Activated naive CD4-positive, alpha-beta T cell treated with anti-CD3 and anti-CD28 coated beads, Interleukin-2, amount 50 U/mL, for 24 hours (primary cell): ENCODE measurements around the gene STPG4.

Source experiments
- H3K27ac Mint-ChIP-seq: one replicate; pipeline ENCODE4 v1.8.0; 2021; ENCODE audit warnings: mild to moderate bottlenecking, mixed read lengths
- H3K27me3 Mint-ChIP-seq: one replicate; pipeline ENCODE4 v1.8.0; 2021; ENCODE audit warnings: mixed read lengths
- H3K36me3 Mint-ChIP-seq: one replicate; pipeline ENCODE4 v1.8.0; 2021; ENCODE audit warnings: mixed read lengths
- H3K4me1 Mint-ChIP-seq: one replicate; pipeline ENCODE4 v1.8.0; 2021; ENCODE audit warnings: mixed read lengths
- H3K4me3 Mint-ChIP-seq: one replicate; pipeline ENCODE4 v1.8.0; 2021; ENCODE audit warnings: mild to moderate bottlenecking, mixed read lengths
- H3K9me3 Mint-ChIP-seq: one replicate; pipeline ENCODE4 v1.8.0; 2021; ENCODE audit warnings: mixed read lengths

STPG4 gene

GRCh38 chr2:47091118-47091517 is 64.0 kb downstream of the STPG4 start:
- H3K4me3 Mint-ChIP-seq = no peak overlapping the region
- H3K4me1 Mint-ChIP-seq = peaks cover 7% of the 10 kb centered on the region
- H3K36me3 Mint-ChIP-seq = no peaks in the 10 kb centered on the region
- no peaks in the 10 kb centered on the region for H3K27me3 Mint-ChIP-seq
- no peaks in the 10 kb centered on the region for H3K9me3 Mint-ChIP-seq
- H3K27ac Mint-ChIP-seq = no peak overlapping the region

- H3K27me3 Mint-ChIP-seq = no peaks in the 10 kb centered on the region
- H3K4me1 Mint-ChIP-seq = peaks cover 19% of the 10 kb centered on the region
- no peak overlapping the region for H3K27ac Mint-ChIP-seq
- no peak overlapping the region for H3K4me3 Mint-ChIP-seq
- H3K36me3 Mint-ChIP-seq = no peaks in the 10 kb centered on the region
- H3K9me3 Mint-ChIP-seq = no peaks in the 10 kb centered on the region
Measured at GRCh38 chr2:47089083-47089464, 66.0 kb downstream of the STPG4 start.

DNA sequence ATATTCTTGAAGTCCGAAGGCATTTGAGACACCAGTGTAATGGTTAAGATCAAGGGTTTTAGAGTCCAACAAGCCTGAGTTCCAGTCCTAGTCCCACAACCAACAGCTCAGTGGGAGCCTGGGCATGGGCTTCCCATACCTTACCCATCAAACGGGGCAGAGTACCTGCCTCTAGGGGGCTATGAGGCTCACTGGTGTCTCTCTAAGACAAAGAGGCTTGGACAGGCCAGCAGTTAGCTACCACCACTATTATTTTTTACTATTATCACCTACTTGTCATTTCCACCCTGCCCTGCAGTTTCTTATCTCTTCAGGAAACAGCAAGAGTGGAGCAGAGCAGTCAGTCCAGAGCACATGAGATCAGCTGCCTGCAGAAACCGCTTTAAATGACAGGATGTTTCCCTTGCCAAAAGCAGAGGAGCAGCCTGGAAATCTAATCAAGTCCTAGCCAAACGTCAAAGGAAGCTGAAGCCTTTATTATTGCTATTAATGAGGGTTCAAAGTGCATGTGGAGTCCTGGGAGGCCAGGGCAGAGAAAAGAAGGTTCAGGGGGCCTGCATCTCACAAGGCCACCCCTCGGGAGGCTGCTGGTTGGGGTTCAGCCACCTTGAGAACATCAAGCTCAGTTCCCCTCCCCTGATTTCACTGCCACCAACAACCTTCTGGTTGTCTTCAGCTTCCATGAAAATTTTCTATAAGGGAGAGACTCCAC is 66.6 kb downstream of the STPG4 start:
- no peaks in the 10 kb centered on the region for H3K36me3 Mint-ChIP-seq
- H3K4me3 Mint-ChIP-seq = no peak overlapping the region

GRCh38 chr2:47087051-47087450 is 68.1 kb downstream of the STPG4 start:
- no peaks in the 10 kb centered on the region for H3K9me3 Mint-ChIP-seq
- no peaks in the 10 kb centered on the region for H3K36me3 Mint-ChIP-seq
- no peaks in the 10 kb centered on the region for H3K27me3 Mint-ChIP-seq
- H3K27ac Mint-ChIP-seq = no peak overlapping the region
- H3K4me3 Mint-ChIP-seq = no peak overlapping the region
- H3K4me1 Mint-ChIP-seq = peaks cover 20% of the 10 kb centered on the region

More for the DNA sequence above, 66.6 kb downstream of the STPG4 start:
- peaks cover 20% of the 10 kb centered on the region for H3K4me1 Mint-ChIP-seq
- H3K27me3 Mint-ChIP-seq = no peaks in the 10 kb centered on the region
- H3K27ac Mint-ChIP-seq = no peak overlapping the region
- no peaks in the 10 kb centered on the region for H3K9me3 Mint-ChIP-seq

GRCh38 chr2:47086571-47086970 is 68.5 kb downstream of the STPG4 start:
- Mint-ChIP-seq H3K4me3 (peak overlapping the region; percentile 83), H3K27ac (peak overlapping the region; percentile 85), H3K9me3 (no peaks in the 10 kb centered on the region), H3K4me1 (peaks cover 20% of the 10 kb centered on the region), H3K27me3 (no peaks in the 10 kb centered on the region), H3K36me3 (no peaks in the 10 kb centered on the region)

GRCh38 chr2:47086054-47086471 is 69.0 kb downstream of the STPG4 start:
- H3K36me3 Mint-ChIP-seq = no peaks in the 10 kb centered on the region
- H3K4me1 Mint-ChIP-seq = peaks cover 20% of the 10 kb centered on the region
- peak overlapping the region; percentile 83 for H3K4me3 Mint-ChIP-seq
- peak overlapping the region; percentile 85 for H3K27ac Mint-ChIP-seq
- no peaks in the 10 kb centered on the region for H3K9me3 Mint-ChIP-seq
- no peaks in the 10 kb centered on the region for H3K27me3 Mint-ChIP-seq

GRCh38 chr2:47083886-47084687 is 71.0 kb downstream of the STPG4 start:
- peak overlapping the region; percentile 98 for H3K27ac Mint-ChIP-seq
- no peaks in the 10 kb centered on the region for H3K27me3 Mint-ChIP-seq
- no peaks in the 10 kb centered on the region for H3K9me3 Mint-ChIP-seq
- H3K4me3 Mint-ChIP-seq = peak overlapping the region; percentile 73
- H3K36me3 Mint-ChIP-seq = no peaks in the 10 kb centered on the region
- peaks cover 24% of the 10 kb centered on the region for H3K4me1 Mint-ChIP-seq

- no peaks in the 10 kb centered on the region for H3K36me3 Mint-ChIP-seq
- no peaks in the 10 kb centered on the region for H3K9me3 Mint-ChIP-seq
- peaks cover 24% of the 10 kb centered on the region for H3K4me1 Mint-ChIP-seq
- no peaks in the 10 kb centered on the region for H3K27me3 Mint-ChIP-seq
- H3K27ac Mint-ChIP-seq = no peak overlapping the region
- H3K4me3 Mint-ChIP-seq = no peak overlapping the region
Measured at GRCh38 chr2:47083485-47083884, 71.6 kb downstream of the STPG4 start.

- no peak overlapping the region for H3K27ac Mint-ChIP-seq
- no peaks in the 10 kb centered on the region for H3K9me3 Mint-ChIP-seq
- no peaks in the 10 kb centered on the region for H3K27me3 Mint-ChIP-seq
- H3K4me1 Mint-ChIP-seq = peaks cover 24% of the 10 kb centered on the region
- no peak overlapping the region for H3K4me3 Mint-ChIP-seq
- H3K36me3 Mint-ChIP-seq = no peaks in the 10 kb centered on the region
Measured at GRCh38 chr2:47083005-47083404, 72.1 kb downstream of the STPG4 start.

GRCh38 chr2:47080888-47081301 is 74.2 kb downstream of the STPG4 start:
- Mint-ChIP-seq H3K4me1 (peaks cover 15% of the 10 kb centered on the region), H3K9me3 (no peaks in the 10 kb centered on the region), H3K36me3 (no peaks in the 10 kb centered on the region), H3K27me3 (no peaks in the 10 kb centered on the region), H3K4me3 (no peak overlapping the region), H3K27ac (no peak overlapping the region)

GRCh38 chr2:47079515-47080412 is 75.3 kb downstream of the STPG4 start:
- Mint-ChIP-seq H3K4me3 (no peak overlapping the region), H3K9me3 (no peaks in the 10 kb centered on the region), H3K27ac (peak overlapping the region; percentile 10), H3K36me3 (no peaks in the 10 kb centered on the region), H3K27me3 (no peaks in the 10 kb centered on the region), H3K4me1 (peaks cover 9% of the 10 kb centered on the region)

DNA sequence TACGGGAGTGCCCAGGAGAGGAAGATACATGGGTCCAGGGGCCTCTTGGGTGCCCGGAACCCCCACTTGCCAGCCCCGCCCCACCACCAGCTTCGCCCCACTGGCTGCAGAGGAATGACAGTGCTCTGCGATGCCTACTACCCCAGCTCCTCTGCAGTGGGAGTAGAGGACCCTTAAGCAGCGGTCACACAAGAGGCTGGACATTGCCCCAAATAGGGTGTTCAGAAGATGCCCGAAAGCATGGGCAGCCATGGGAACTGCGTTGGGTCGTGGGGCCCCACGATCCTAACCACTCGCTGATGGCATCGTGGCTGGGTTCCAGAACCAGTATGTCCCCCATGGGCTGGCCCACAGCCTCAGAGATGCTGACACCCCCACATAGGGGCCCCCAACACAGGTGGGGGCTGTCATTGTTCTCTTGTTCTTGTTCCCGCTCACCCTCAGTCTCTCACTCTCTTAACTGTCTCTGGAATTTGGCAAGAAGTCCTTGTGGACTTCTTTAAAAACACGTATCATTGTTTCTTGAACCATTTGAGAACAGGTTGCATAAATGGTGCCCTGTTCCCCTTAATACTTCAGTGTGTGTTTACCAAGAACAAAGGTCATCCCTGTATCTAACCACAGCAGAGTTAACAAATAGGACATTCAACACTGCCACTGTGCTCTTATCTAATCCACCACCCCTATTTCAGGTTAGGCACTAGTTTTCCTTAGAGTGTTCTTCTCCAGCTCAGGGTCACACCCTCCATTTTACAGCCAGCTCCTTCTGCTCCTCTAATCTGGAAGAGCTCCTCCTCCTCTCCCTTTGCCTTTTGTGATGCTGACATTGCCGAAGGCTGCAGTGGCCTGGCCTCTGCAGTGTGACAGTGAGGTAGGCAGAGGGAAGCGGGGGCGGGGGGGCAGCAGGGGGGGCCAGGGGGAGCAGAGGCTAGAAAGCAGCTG is 76.3 kb downstream of the STPG4 start:
- no peaks in the 10 kb centered on the region for H3K27me3 Mint-ChIP-seq
- H3K36me3 Mint-ChIP-seq = no peaks in the 10 kb centered on the region
- no peaks in the 10 kb centered on the region for H3K9me3 Mint-ChIP-seq
- no peak overlapping the region for H3K27ac Mint-ChIP-seq
- peaks cover 4% of the 10 kb centered on the region for H3K4me1 Mint-ChIP-seq
- no peak overlapping the region for H3K4me3 Mint-ChIP-seq

DNA sequence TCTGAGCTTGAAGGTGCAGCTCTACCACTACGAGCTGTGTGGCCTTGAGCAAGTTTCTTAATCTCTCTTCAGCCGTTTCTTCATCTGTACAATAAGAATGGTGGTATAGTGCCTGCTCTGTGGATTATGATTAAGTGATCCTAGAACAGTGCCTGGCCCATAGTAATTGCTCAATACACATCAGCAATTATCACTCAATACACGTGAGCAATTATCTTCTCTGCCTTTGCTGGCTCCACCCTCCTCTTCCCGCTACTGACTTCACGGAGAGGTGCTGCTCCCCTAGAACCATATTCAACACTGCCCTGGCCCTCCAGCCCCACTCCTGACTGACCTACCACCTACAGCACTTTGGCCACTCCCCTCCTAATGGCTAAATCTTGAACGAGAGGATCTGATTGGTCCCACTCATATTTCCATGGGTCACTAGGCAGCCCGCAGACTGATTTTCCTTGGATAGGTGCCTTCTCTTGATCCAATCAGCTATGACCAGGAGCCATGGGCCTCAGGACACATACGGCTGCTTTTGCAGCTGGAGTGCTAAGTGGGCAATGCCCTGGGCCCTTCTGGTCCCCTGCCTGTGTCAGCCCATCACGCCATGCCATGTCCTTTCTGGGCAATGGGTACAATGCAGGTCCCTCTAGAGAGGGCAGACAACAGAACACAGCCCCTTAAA is 77.5 kb downstream of the STPG4 start:
- Mint-ChIP-seq H3K4me3 (no peak overlapping the region), H3K36me3 (no peaks in the 10 kb centered on the region), H3K27ac (no peak overlapping the region), H3K4me1 (peaks cover 8% of the 10 kb centered on the region), H3K27me3 (no peaks in the 10 kb centered on the region), H3K9me3 (no peaks in the 10 kb centered on the region)
